VCaP (cell line): ENCODE measurements around the gene CORO2B.

Experiments used
- H3K27ac ChIP-seq: fragments of 450-650 bp; 2 replicates; pipeline ENCODE4 v1.5.1; 2017
- TF ChIP-seq, protein P1 (sequence below): fragments of 450-650 bp; conservative IDR thresholded peaks from 2 replicates; pipeline ENCODE4 v1.5.1; 2017; ENCODE audit warnings: mild to moderate bottlenecking, moderate library complexity

CORO2B gene

GRCh38 chr15:68695061-68695595 lies 116.3 kb downstream of the CORO2B start:
- peak overlapping the region; percentile 91; the same call in 1 of the 2 replicates for H3K27ac ChIP-seq
- TF ChIP-seq, protein P1, sequence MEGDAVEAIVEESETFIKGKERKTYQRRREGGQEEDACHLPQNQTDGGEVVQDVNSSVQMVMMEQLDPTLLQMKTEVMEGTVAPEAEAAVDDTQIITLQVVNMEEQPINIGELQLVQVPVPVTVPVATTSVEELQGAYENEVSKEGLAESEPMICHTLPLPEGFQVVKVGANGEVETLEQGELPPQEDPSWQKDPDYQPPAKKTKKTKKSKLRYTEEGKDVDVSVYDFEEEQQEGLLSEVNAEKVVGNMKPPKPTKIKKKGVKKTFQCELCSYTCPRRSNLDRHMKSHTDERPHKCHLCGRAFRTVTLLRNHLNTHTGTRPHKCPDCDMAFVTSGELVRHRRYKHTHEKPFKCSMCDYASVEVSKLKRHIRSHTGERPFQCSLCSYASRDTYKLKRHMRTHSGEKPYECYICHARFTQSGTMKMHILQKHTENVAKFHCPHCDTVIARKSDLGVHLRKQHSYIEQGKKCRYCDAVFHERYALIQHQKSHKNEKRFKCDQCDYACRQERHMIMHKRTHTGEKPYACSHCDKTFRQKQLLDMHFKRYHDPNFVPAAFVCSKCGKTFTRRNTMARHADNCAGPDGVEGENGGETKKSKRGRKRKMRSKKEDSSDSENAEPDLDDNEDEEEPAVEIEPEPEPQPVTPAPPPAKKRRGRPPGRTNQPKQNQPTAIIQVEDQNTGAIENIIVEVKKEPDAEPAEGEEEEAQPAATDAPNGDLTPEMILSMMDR, result no peak

DNA sequence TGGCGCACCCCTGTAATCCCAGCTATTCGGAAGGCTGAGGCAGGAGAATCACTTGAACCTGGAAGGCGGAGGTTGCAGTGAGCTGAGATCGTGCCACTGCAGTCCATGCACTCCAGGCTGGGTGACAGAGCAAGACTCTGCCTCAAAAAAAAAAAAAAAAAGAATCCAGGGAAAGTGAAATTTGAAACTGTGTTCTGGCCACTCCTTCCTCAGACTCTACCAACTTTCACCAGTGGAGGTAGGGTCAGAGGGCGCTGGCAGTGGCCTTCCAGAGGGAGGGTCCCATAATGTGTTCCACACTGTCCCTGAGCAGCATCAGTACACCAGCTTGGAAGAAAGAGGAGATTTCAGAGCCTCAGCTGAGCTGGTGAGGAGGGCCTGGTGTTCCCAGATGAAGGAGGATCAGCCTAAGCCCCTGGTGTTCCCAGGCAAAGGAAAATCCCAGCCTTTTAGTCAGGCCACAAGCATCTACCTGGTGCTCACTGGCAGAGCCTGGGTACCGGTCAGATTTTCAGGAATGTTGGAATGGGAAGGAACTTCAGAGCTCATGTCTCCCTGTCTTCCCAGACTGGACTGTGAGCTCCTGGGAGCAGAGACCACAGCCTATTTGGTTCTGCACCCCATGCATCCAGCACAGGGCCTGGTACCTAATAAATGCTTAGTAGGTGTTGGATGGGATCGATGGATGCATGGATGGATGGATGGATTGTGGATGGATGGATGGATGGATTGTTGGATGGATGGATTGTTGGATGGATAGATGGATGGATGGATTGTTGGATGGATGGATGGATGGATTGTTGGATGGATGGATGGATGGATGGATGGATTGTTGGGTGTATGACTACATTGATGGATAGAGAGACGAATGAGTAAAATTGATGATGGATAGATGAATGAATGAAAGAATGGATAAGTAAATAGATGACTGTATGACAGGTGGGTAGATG lies 117.9 kb downstream of the CORO2B start:
- TF ChIP-seq, protein P1, result no peak
- H3K27ac ChIP-seq, result no peak overlapping the region

DNA sequence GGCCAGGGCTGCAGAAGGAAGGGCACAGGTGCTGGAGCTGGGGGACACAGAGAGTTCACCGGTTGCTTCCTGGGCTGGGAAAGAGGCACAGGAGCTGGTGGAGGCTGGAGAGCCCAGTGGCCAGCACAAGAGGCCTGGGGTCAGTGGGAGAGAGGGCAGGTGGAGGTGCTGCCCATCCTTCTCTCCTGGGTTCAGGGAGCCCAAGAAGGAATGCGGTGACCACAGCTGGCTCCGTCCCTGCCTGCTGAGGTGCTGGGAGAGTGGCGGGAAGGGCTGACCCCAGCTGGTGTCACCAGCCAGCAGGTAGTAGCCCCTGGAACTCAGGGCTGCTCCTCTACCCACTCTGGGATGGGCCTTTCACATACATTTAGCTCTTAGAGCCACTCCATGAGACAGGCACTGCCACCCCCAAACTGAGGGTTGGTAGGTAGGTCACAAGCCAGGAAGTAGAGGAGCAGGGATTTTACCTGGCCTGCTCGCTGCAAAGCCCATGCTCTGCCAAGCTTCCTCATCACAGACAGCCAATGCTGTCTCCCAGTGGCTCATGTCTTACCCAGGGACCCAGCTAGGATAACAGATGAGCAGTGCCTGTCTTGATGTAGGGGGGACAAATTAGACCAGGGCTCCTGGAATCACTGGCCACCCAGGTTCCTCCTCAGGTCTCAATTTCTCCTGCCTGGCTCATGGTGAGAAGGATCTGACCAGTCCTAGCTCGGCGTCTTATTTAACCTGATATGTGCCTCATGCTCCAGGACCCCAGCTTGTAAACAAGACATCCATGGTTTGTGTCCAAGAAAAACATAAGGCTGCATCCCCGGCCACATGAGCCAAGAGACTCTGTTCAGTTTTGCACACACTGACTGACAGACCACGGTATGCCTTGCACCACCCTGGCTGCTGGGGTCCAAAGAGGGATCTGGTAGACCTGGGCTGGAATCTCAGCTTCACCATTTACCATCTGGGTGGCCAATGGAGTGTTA lies 119.2 kb downstream of the CORO2B start:
- TF ChIP-seq, protein P1, result no peak
- H3K27ac ChIP-seq, result no peak overlapping the region

DNA sequence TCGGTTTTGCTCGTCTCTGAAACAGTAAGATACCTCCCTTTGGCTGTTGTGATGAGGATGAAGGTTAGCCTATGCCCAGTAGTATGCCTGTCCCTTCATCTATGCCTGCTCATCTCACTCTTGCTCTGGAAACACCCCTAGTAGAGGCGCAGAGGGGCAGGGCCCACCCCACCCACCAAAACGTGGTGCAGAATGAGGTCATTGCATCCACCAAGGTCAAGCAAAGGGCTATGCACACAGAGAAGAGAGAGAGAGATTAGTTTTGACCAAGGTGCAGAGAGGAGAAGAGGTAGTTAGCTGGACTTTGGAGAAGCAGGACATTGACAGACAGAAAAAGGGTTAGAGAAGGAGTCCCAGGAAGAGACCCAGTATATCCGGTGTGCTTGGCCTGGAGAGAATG lies 119.9 kb downstream of the CORO2B start:
- H3K27ac ChIP-seq, result no peak overlapping the region
- TF ChIP-seq, protein P1, result no peak

- TF ChIP-seq, protein P1, result no peak
- H3K27ac ChIP-seq, result no peak overlapping the region
Observed at GRCh38 chr15:68699124-68699880, 120.5 kb downstream of the CORO2B start.

- H3K27ac ChIP-seq, result peak overlapping the region; percentile 8; the same call in 1 of the 2 replicates
- TF ChIP-seq, protein P1, result no peak
Observed at GRCh38 chr15:68699881-68700454, 121.2 kb downstream of the CORO2B start.
